ENCODE measurements around the gene PTPRR.
A peak's percentile ranks its signal among the peaks of the same experiment; 100 is the strongest.

PTPRR gene

DNA sequence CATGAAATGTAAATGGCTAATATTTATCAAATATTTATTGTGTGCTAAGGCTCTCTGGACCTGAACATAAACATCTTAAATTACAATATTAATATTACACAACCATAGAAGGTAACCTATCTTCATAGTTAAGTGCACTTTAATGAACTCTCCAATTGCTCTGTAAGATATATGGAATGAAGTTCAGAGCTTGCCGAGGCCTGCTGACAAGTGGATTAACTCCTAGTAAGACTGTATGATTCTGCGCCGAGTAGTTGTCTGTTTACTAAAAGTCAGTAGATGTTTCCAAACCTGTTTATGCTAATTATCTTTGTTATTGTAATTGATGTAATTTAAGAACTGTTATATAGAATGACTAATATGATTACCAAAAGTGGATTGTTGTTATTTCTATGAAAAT is 77.2 kb downstream of the PTPRR start:
- Histone ChIP-seq H2BK5ac (ENCODE audit: low read length) (no peak overlapping the region), H3K56ac (ENCODE audit: low read length) (no peak overlapping the region), H3K4ac (ENCODE audit: low read depth, low read length) (no peak overlapping the region), H3K23ac (ENCODE audit: low read length) (no peak overlapping the region), H3K4me1 (ENCODE audit: control insufficient read depth, low read depth, low read length) (no peaks in the 10 kb centered on the region), H2BK15ac (replicated peaks; ENCODE audit: low read depth) (no peak overlapping the region), H3K27ac (ENCODE audit: low read depth, low read length) (no peak overlapping the region), H4K5ac (ENCODE audit: low read length) (no peak overlapping the region), H3K79me2 (ENCODE audit: control insufficient read depth, insufficient read depth, low read length) (no peaks in the 10 kb centered on the region), H3K79me1 (ENCODE audit: low read length) (no peaks in the 10 kb centered on the region), H3K4me3 (ENCODE audit: low read length) (no peak overlapping the region), H3K18ac (ENCODE audit: low read length) (no peak overlapping the region), H3K4me2 (ENCODE audit: low read length) (no peak overlapping the region), H2AK5ac (ENCODE audit: low read length) (no peak overlapping the region), H4K8ac (ENCODE audit: low read depth, low read length) (no peak overlapping the region), H3K27me3 (ENCODE audit: insufficient read depth, low read length, poor library complexity) (no peaks in the 10 kb centered on the region), H3K9ac (ENCODE audit: low read length) (no peak overlapping the region), H2BK120ac (ENCODE audit: low read depth, low read length) (no peak overlapping the region), H3K36me3 (ENCODE audit: control insufficient read depth, insufficient read depth, low read length) (no peaks in the 10 kb centered on the region)
- WGBS (ENCODE audit: extremely low coverage, insufficient coverage, low lambda C conversion rate), result no CpG with 5 or more reads among the region's 3 CpGs
- DNase-seq, result no peak

- no peaks in the 10 kb centered on the region for H3K79me2 ChIP-seq (ENCODE audit: control insufficient read depth, insufficient read depth, low read length)
- no peak overlapping the region for H3K9ac ChIP-seq (ENCODE audit: low read length)
- no peak overlapping the region for H3K23ac ChIP-seq (ENCODE audit: low read length)
- H2BK15ac ChIP-seq (replicated peaks; ENCODE audit: low read depth), result no peak overlapping the region
- no peak overlapping the region for H2BK5ac ChIP-seq (ENCODE audit: low read length)
- H3K4ac ChIP-seq (ENCODE audit: low read depth, low read length), result no peak overlapping the region
- WGBS (ENCODE audit: extremely low coverage, insufficient coverage, low lambda C conversion rate), result no CpG with 5 or more reads among the region's 1 CpG
- no peaks in the 10 kb centered on the region for H3K27me3 ChIP-seq (ENCODE audit: insufficient read depth, low read length, poor library complexity)
- no peaks in the 10 kb centered on the region for H3K79me1 ChIP-seq (ENCODE audit: low read length)
- no peak overlapping the region for H2AK5ac ChIP-seq (ENCODE audit: low read length)
- no peak overlapping the region for H3K18ac ChIP-seq (ENCODE audit: low read length)
- no peak overlapping the region for H3K56ac ChIP-seq (ENCODE audit: low read length)
- H3K4me2 ChIP-seq (ENCODE audit: low read length), result no peak overlapping the region
- no peak overlapping the region for H3K4me3 ChIP-seq (ENCODE audit: low read length)
- H4K8ac ChIP-seq (ENCODE audit: low read depth, low read length), result no peak overlapping the region
- no peak overlapping the region for H4K5ac ChIP-seq (ENCODE audit: low read length)
- H3K27ac ChIP-seq (ENCODE audit: low read depth, low read length), result no peak overlapping the region
- no peak overlapping the region for H2BK120ac ChIP-seq (ENCODE audit: low read depth, low read length)
- H3K36me3 ChIP-seq (ENCODE audit: control insufficient read depth, insufficient read depth, low read length), result no peaks in the 10 kb centered on the region
- no peaks in the 10 kb centered on the region for H3K4me1 ChIP-seq (ENCODE audit: control insufficient read depth, low read depth, low read length)
- no peak for DNase-seq
These were observed 77.6 kb downstream of the PTPRR start for GRCh38 chr12:70842942-70843341.

DNA sequence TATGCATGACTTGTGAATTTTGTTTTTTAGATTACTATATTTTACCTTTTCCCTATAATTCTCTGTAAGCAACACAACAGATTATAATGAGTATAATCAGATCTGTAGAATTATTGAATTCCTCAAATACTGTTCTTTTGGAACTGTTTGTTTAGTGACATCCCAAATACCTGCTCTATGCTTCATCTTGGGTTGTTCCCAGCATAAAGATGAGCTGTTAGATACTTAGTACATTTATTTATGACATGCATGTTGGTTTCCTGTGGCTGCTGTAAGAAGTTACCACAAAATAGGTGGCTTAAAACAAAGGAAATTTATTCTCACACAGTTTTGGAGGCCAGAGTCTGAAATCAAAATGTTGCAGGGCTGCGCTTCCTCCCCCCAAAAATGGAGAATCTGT is 78.4 kb downstream of the PTPRR start:
- no peaks in the 10 kb centered on the region for H3K79me2 ChIP-seq (ENCODE audit: control insufficient read depth, insufficient read depth, low read length)
- no peak overlapping the region for H3K9ac ChIP-seq (ENCODE audit: low read length)
- H3K36me3 ChIP-seq (ENCODE audit: control insufficient read depth, insufficient read depth, low read length), result no peaks in the 10 kb centered on the region
- H3K4me2 ChIP-seq (ENCODE audit: low read length), result no peak overlapping the region
- H3K79me1 ChIP-seq (ENCODE audit: low read length), result no peaks in the 10 kb centered on the region
- H3K4ac ChIP-seq (ENCODE audit: low read depth, low read length), result no peak overlapping the region
- H3K27me3 ChIP-seq (ENCODE audit: insufficient read depth, low read length, poor library complexity), result no peaks in the 10 kb centered on the region
- H2BK5ac ChIP-seq (ENCODE audit: low read length), result no peak overlapping the region
- H3K27ac ChIP-seq (ENCODE audit: low read depth, low read length), result no peak overlapping the region
- H3K23ac ChIP-seq (ENCODE audit: low read length), result no peak overlapping the region
- H3K4me1 ChIP-seq (ENCODE audit: control insufficient read depth, low read depth, low read length), result no peaks in the 10 kb centered on the region
- peak overlapping the region; percentile 13 for H3K18ac ChIP-seq (ENCODE audit: low read length)
- H2BK15ac ChIP-seq (replicated peaks; ENCODE audit: low read depth), result no peak overlapping the region
- no peak for DNase-seq
- no peak overlapping the region for H3K56ac ChIP-seq (ENCODE audit: low read length)
- H3K4me3 ChIP-seq (ENCODE audit: low read length), result no peak overlapping the region
- H2AK5ac ChIP-seq (ENCODE audit: low read length), result no peak overlapping the region
- no peak overlapping the region for H2BK120ac ChIP-seq (ENCODE audit: low read depth, low read length)
- H4K5ac ChIP-seq (ENCODE audit: low read length), result no peak overlapping the region
- no peak overlapping the region for H4K8ac ChIP-seq (ENCODE audit: low read depth, low read length)
- WGBS (ENCODE audit: extremely low coverage, insufficient coverage, low lambda C conversion rate), result no CpG with 5 or more reads among the region's 1 CpG

DNA sequence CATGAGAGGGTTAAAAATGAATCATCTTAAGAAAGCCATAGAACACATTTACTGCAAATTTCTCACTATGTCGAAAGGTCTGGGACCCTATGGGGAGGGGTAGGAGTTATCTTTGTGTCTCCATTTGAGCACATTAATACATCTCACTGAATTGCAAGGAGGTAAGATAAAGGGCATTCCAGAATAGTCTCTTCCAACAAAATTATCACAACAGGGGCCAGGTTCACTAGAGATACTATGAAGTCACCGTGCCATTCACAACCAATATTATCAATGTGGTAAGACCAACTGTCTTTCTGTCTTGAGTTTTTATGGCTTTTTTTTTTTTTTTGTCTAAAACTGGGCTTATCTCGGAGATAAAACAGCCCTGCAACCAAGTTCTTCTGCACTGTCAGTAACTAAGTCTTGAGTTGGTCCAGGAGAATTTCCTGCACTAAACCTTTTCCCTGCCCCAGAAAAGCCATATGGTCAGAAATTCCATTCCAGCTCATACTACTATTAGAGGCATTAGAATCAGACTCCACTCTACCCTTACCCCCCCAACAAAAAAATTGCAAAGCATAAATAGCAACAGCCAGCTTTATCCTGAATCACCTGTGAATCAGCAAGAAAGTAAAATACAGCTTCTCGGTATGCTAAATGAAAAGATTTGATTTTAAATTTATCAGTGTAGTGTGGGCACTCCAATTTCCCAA is 79.7 kb downstream of the PTPRR start:
- no peaks in the 10 kb centered on the region for H3K79me1 ChIP-seq (ENCODE audit: low read length)
- no CpG with 5 or more reads among the region's 4 CpGs for WGBS (ENCODE audit: extremely low coverage, insufficient coverage, low lambda C conversion rate)

GRCh38 chr12:70839544-70839943 is 81.0 kb downstream of the PTPRR start:
- no peak overlapping the region for H3K4me3 ChIP-seq (ENCODE audit: low read length)
- no peaks in the 10 kb centered on the region for H3K27me3 ChIP-seq (ENCODE audit: insufficient read depth, low read length, poor library complexity)
- H3K79me2 ChIP-seq (ENCODE audit: control insufficient read depth, insufficient read depth, low read length), result no peaks in the 10 kb centered on the region
- no peak overlapping the region for H4K8ac ChIP-seq (ENCODE audit: low read depth, low read length)
- H2AK5ac ChIP-seq (ENCODE audit: low read length), result no peak overlapping the region
- no peaks in the 10 kb centered on the region for H3K36me3 ChIP-seq (ENCODE audit: control insufficient read depth, insufficient read depth, low read length)
- H3K4me2 ChIP-seq (ENCODE audit: low read length), result no peak overlapping the region
- H4K5ac ChIP-seq (ENCODE audit: low read length), result no peak overlapping the region
- H3K18ac ChIP-seq (ENCODE audit: low read length), result no peak overlapping the region
- no peak overlapping the region for H2BK15ac ChIP-seq (replicated peaks; ENCODE audit: low read depth)
- H3K79me1 ChIP-seq (ENCODE audit: low read length), result no peaks in the 10 kb centered on the region
- H3K27ac ChIP-seq (ENCODE audit: low read depth, low read length), result no peak overlapping the region
- H2BK120ac ChIP-seq (ENCODE audit: low read depth, low read length), result no peak overlapping the region
- H3K4ac ChIP-seq (ENCODE audit: low read depth, low read length), result no peak overlapping the region
- H3K4me1 ChIP-seq (ENCODE audit: control insufficient read depth, low read depth, low read length), result no peaks in the 10 kb centered on the region
- H2BK5ac ChIP-seq (ENCODE audit: low read length), result no peak overlapping the region
- peak; percentile 28 for DNase-seq
- H3K23ac ChIP-seq (ENCODE audit: low read length), result no peak overlapping the region
- H3K9ac ChIP-seq (ENCODE audit: low read length), result no peak overlapping the region
- no CpG with 5 or more reads among the region's 3 CpGs for WGBS (ENCODE audit: extremely low coverage, insufficient coverage, low lambda C conversion rate)
- no peak overlapping the region for H3K56ac ChIP-seq (ENCODE audit: low read length)

More for the DNA sequence above, 79.7 kb downstream of the PTPRR start:
- Histone ChIP-seq H3K56ac (ENCODE audit: low read length) (no peak overlapping the region), H3K18ac (ENCODE audit: low read length) (no peak overlapping the region), H3K79me2 (ENCODE audit: control insufficient read depth, insufficient read depth, low read length) (no peaks in the 10 kb centered on the region), H4K5ac (ENCODE audit: low read length) (no peak overlapping the region), H3K4ac (ENCODE audit: low read depth, low read length) (no peak overlapping the region), H2BK15ac (replicated peaks; ENCODE audit: low read depth) (no peak overlapping the region), H3K27me3 (ENCODE audit: insufficient read depth, low read length, poor library complexity) (no peaks in the 10 kb centered on the region), H3K23ac (ENCODE audit: low read length) (no peak overlapping the region), H3K4me3 (ENCODE audit: low read length) (no peak overlapping the region), H3K9ac (ENCODE audit: low read length) (no peak overlapping the region), H3K36me3 (ENCODE audit: control insufficient read depth, insufficient read depth, low read length) (no peaks in the 10 kb centered on the region), H2BK5ac (ENCODE audit: low read length) (no peak overlapping the region), H3K4me2 (ENCODE audit: low read length) (no peak overlapping the region), H3K4me1 (ENCODE audit: control insufficient read depth, low read depth, low read length) (no peaks in the 10 kb centered on the region), H2AK5ac (ENCODE audit: low read length) (no peak overlapping the region), H3K27ac (ENCODE audit: low read depth, low read length) (no peak overlapping the region), H4K8ac (ENCODE audit: low read depth, low read length) (no peak overlapping the region), H2BK120ac (ENCODE audit: low read depth, low read length) (no peak overlapping the region)
- DNase-seq, result peak; percentile 64

DNA sequence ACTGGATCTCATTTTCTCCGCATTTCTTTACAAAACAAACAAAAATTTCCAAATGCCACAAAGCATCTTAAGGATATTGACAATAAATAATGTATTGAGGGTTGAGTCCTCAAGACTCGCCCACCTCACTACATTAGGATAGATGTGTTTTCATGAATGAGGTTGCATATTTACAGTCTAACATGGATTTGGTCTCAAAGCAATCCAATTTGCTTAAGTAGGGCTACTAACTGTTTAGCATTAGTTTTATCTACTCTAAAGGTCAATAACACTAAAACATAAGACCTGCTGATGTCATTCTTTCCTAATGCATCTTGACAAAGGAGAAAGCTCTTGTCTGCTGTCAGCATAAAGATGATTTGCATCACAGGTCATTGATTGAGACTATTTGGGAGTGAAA is 82.4 kb downstream of the PTPRR start:
- H3K18ac ChIP-seq (ENCODE audit: low read length), result no peak overlapping the region
- no peaks in the 10 kb centered on the region for H3K79me1 ChIP-seq (ENCODE audit: low read length)
- no peak overlapping the region for H4K5ac ChIP-seq (ENCODE audit: low read length)
- no peak overlapping the region for H2BK120ac ChIP-seq (ENCODE audit: low read depth, low read length)
- H2AK5ac ChIP-seq (ENCODE audit: low read length), result no peak overlapping the region
- no peak overlapping the region for H2BK5ac ChIP-seq (ENCODE audit: low read length)
- no peak for DNase-seq
- no peaks in the 10 kb centered on the region for H3K27me3 ChIP-seq (ENCODE audit: insufficient read depth, low read length, poor library complexity)
- H3K79me2 ChIP-seq (ENCODE audit: control insufficient read depth, insufficient read depth, low read length), result no peaks in the 10 kb centered on the region
- no peak overlapping the region for H3K56ac ChIP-seq (ENCODE audit: low read length)
- no peak overlapping the region for H3K9ac ChIP-seq (ENCODE audit: low read length)
- H3K36me3 ChIP-seq (ENCODE audit: control insufficient read depth, insufficient read depth, low read length), result no peaks in the 10 kb centered on the region
- H2BK15ac ChIP-seq (replicated peaks; ENCODE audit: low read depth), result no peak overlapping the region
- H3K4me1 ChIP-seq (ENCODE audit: control insufficient read depth, low read depth, low read length), result no peaks in the 10 kb centered on the region
- no peak overlapping the region for H3K4me2 ChIP-seq (ENCODE audit: low read length)
- H3K27ac ChIP-seq (ENCODE audit: low read depth, low read length), result no peak overlapping the region
- WGBS (ENCODE audit: extremely low coverage, insufficient coverage, low lambda C conversion rate), result no CpG with 5 or more reads among the region's 2 CpGs
- no peak overlapping the region for H4K8ac ChIP-seq (ENCODE audit: low read depth, low read length)
- no peak overlapping the region for H3K4me3 ChIP-seq (ENCODE audit: low read length)
- H3K4ac ChIP-seq (ENCODE audit: low read depth, low read length), result no peak overlapping the region
- H3K23ac ChIP-seq (ENCODE audit: low read length), result no peak overlapping the region

Measured in mesendoderm (in vitro differentiated cells).